AG04450 (cell line): Measurements from ENCODE around the gene PRSS27. TPM values are rescaled to one million over a fixed set of nuclear protein-coding genes. Genes with fewer than 3 reads are reported as not detected.

Experiments
- CTCF ChIA-PET: fragments of 300-600, 350-600 bp; formaldehyde crosslinking; extraction: SDS; loops from one replicate; lab custom pipeline; 2022; ENCODE audit warnings: antibody characterized with exemption, inconsistent platforms; lab: Charles Lee
- POLR2A ChIA-PET: fragments of 350-600 bp; formaldehyde crosslinking; extraction: SDS; loops from one replicate; lab custom pipeline; 2021; ENCODE audit warnings: antibody characterized with exemption, inconsistent platforms; lab: Yijun Ruan, JAX
- DNase-seq: peaks from one replicate; pipeline ENCODE4 v3.0.0-alpha.2; 2011; ENCODE audit warnings: low read depth, low spot score
- H3K27ac ChIP-seq: one replicate; pipeline ENCODE4 v1.5.1; 2012; ENCODE audit warnings: low read depth, low read length, control low read depth
- H3K27me3 ChIP-seq: one replicate; pipeline ENCODE4 v1.6.0; 2012; ENCODE audit warnings: low read length; ENCODE audit not compliant: control insufficient read depth, insufficient read depth
- H3K4me3 ChIP-seq: 2 replicates; pipeline ENCODE4 v1.5.1; 2011; ENCODE audit warnings: mild to moderate bottlenecking, low read depth, low read length, control low read depth
- H3K9me3 ChIP-seq: 2 replicates; pipeline ENCODE4 v1.5.1; 2012; ENCODE audit warnings: low read length; ENCODE audit not compliant: control insufficient read depth, insufficient read depth
- CTCF ChIP-seq: IDR thresholded peaks from 2 replicates; pipeline ENCODE4 v1.5.1; 2011; ENCODE audit warnings: low read depth, low read length, control low read depth, inconsistent platforms
- polyA plus RNA-seq: library from polyadenylated mRNA; depleted of rRNA; stranded (reverse); fragments of >200 nt; gene quantifications from 2 replicates; pipeline ENCODE4 v1.2.3, GENCODE V29; 2011

Gene PRSS27
- polyA plus RNA-seq, 1 experiment, result 0.32 TPM

GRCh38 chr16:2752035-2752849 is 32.2 kb upstream of the PRSS27 start, which contains the start of gene SRRM2:
TSS of gene SRRM2 (plus strand) at chr16:2752638. CDS start at chr16:2756365, 3,727 bp downstream.
- ChIA-PET POLR2A (interaction anchor here (0.7 to 1.9 kb wide), 7 partner anchors 11 to 153 kb away, joined by 3 to 17 read pairs (median 5); partner anchors contain the start of gene ELOB), CTCF (no interaction called here)
- no peak for TF ChIP-seq CTCF
- peak; percentile 91 for DNase-seq
- H3K27me3 ChIP-seq, result no peaks in the 10 kb centered on the region
- peak within 1 kb of the TSS; percentile 99 for H3K27ac ChIP-seq
- peaks cover 14% of the 10 kb centered on the region for H3K9me3 ChIP-seq
- peak within 1 kb of the TSS; percentile 91 for H3K4me3 ChIP-seq

- H3K27ac ChIP-seq, result peak overlapping the region; percentile 99
- no peaks in the 10 kb centered on the region for H3K27me3 ChIP-seq
- TF ChIP-seq CTCF, result no peak
- peak overlapping the region; percentile 91 for H3K4me3 ChIP-seq
- POLR2A ChIA-PET, result interaction anchor here (1.1 kb wide), 1 partner anchor 20 kb away, joined by 3 read pairs; no protein-coding TSS in a partner anchor
- peaks cover 14% of the 10 kb centered on the region for H3K9me3 ChIP-seq
- peak; percentile 8 for DNase-seq
- CTCF ChIA-PET, result no interaction called here
These were observed 31.6 kb upstream of the PRSS27 start for GRCh38 chr16:2751577-2752034.

DNA sequence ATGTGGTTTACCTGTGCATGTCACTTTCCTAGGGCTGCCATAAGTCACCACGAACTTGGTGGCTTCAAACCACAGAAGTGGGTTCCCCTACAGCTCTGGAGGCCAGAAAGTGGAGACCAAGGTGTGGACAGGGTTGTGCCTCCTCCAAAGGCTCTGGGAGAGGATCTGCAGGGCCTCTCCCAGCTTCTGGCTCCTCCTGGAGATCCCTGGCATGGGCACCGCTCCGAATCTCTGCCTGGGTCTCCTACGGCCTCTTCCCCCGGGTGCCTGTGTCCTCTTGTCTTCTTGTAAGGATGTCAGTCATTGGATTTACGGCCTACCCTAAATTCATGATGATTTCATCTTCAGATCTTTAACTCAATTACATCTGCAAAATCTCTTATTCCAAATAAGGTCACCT is 29.9 kb upstream of the PRSS27 start:
- H3K9me3 ChIP-seq, result peaks cover 10% of the 10 kb centered on the region
- H3K4me3 ChIP-seq, result no peak overlapping the region
- no peak for DNase-seq
- no peak overlapping the region for H3K27ac ChIP-seq
- no peaks in the 10 kb centered on the region for H3K27me3 ChIP-seq
- ChIA-PET POLR2A (no interaction called here), CTCF (no interaction called here)
- TF ChIP-seq CTCF, result no peak

GRCh38 chr16:2749476-2749875 is 29.5 kb upstream of the PRSS27 start:
- ChIA-PET POLR2A (no interaction called here), CTCF (no interaction called here)
- H3K4me3 ChIP-seq, result no peak overlapping the region
- no peak for TF ChIP-seq CTCF
- H3K27me3 ChIP-seq, result no peaks in the 10 kb centered on the region
- DNase-seq, result no peak
- peaks cover 10% of the 10 kb centered on the region for H3K9me3 ChIP-seq
- no peak overlapping the region for H3K27ac ChIP-seq
